Right lobe of liver (tissue), 6 donors: ENCODE measurements around the gene FSHR. TPM values are rescaled to one million over a fixed set of nuclear protein-coding genes. Genes with fewer than 3 reads are reported as not detected.

Source experiments
- ATAC-seq, 4 donors: fragments of 200-7000 bp; cut with Tn5 transposase; one replicate each; pipeline ENCODE4 v1.9.1; 2020; ENCODE audit warnings: mild to moderate bottlenecking in 4 of 4, moderate library complexity in 4 of 4
- DNase-seq, 3 donors: peaks; one replicate each; pipeline ENCODE4 v3.0.0-alpha.2; 2020
- H3K27ac ChIP-seq, 3 donors: fragments of 200-600 bp; one replicate each; pipeline ENCODE4 v1.8.0; 2022
- H3K27me3 ChIP-seq, 2 donors: fragments of 200-600 bp; one replicate each; pipeline ENCODE4 v1.8.0; 2022
- H3K36me3 ChIP-seq, 4 donors: fragments of 200-600 bp; sonication (generic) in 1 of 4; one replicate each; pipeline versions ENCODE4 v1.5.1 to v1.8.0; 2017 to 2022; ENCODE audit warnings: control low read depth in 1 of 4
- H3K4me1 ChIP-seq, 4 donors: fragments of 200-600 bp; sonication (generic) in 1 of 4; one replicate each; pipeline versions ENCODE4 v1.5.1 to v1.8.0; 2017 to 2022; ENCODE audit warnings: control low read depth in 1 of 4
- H3K4me3 ChIP-seq, 3 donors: fragments of 200-600 bp; one replicate each; pipeline ENCODE4 v1.8.0; 2022
- H3K9me3 ChIP-seq, 4 donors: fragments of 200-600 bp; sonication (generic) in 1 of 4; one replicate each; pipeline versions ENCODE4 v1.5.1 to v1.8.0; 2017 to 2022; ENCODE audit warnings: control low read depth in 1 of 4
- POLR2A ChIP-seq: fragments of 450-650 bp; IDR thresholded peaks from one replicate; pipeline ENCODE4 v1.6.1; 2017; ENCODE audit warnings: antibody characterized with exemption, mild to moderate bottlenecking
- WGBS: methylation state at CpG from one replicate; pipeline ENCODE4 v1.1.6; 2018; ENCODE audit warnings: low coverage, low lambda C conversion rate; ENCODE audit not compliant: insufficient coverage; ENCODE audit errors: missing lambda C conversion rate; 5-methylcytosine and 5-hydroxymethylcytosine counted together
- intact Hi-C, 2 donors: fragments of 100-400 bp; cut with DNase I; formaldehyde crosslinking; loops; one replicate each; pipeline versions ENCODE4 v1.11.2 to v1.14.1; 2022
- microRNA-seq, 2 donors: library from miRNA; unstranded; fragments of <30 nt; microRNA quantifications; one replicate each; pipeline ENCODE4, GENCODE V29; 2019 to 2020
- small RNA-seq, 2 experiments: library from RNA; depleted of rRNA; stranded (forward); fragments of <200 nt; gene quantifications; one replicate each; pipeline ENCODE3, GENCODE V24; 2016
- total RNA-seq, 6 experiments: library from RNA; depleted of rRNA in 2 of 6; stranded (reverse); fragments of >200 nt in 2 of 6; fragmentation: NEBNext Ultra II Directional in 3 of 6; extraction: Animal tissue kit (Norgen Biotek cat#: 25700) in 3 of 6; gene quantifications; one replicate each; pipeline versions ENCODE4 v1.1.0 to v1.2.4, GENCODE V29; 2016 to 2023
- TF ChIP-seq, protein P1 (sequence below), 4 donors: fragments of 200-600 bp in 3 of 4; fragments of 450-650 bp in 1 of 4; IDR thresholded peaks; one replicate each; pipeline versions ENCODE4 v1.5.1 to v1.8.0; 2016 to 2022; ENCODE audit warnings: antibody characterized with exemption in 4 of 4, mild to moderate bottlenecking in 2 of 4
- donor health status: DM: no; HTN: yes; CAD: no.
- donor health status: DM: no; HTN: no; CAD: no.
- donor health status: DM: no; HTN: no; CAD: no.
- donor health status: DM: no; HTN: yes; CAD: no.
- donor health status: DM: no; HTN: yes; CAD: no.

Gene FSHR
- total RNA-seq, 6 experiments from 2014 or later, result 0.06 TPM; not detected in 5

DNA sequence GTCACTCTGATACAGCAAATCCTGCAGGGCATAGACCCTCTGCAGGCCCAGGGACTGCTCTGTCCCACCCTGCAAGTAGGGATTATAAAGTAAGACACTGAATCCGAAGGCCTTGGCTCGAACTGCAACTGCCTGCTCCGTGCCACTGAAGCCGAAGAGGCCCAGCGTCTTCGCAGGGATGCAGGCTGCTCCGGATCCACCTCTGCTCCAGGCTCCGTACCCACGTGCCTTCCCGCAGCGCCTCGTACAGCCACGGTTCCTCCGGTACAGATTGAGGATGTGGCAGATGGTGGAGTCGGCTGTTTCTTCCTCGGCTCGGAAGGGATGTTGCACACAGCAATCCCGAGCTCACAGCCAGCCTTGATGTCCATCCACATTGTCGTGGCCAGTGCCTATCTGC is 238.4 kb downstream of the FSHR start:
- Histone ChIP-seq H3K4me3 (no peak overlapping the region), H3K27ac (no peak overlapping the region), H3K36me3 (no peaks in the 10 kb centered on the region), H3K9me3 (no peaks in the 10 kb centered on the region), H3K27me3 (no peaks in the 10 kb centered on the region), H3K4me1 (no peaks in the 10 kb centered on the region)
- TF ChIP-seq POLR2A, result no peak
- TF ChIP-seq, protein P1, sequence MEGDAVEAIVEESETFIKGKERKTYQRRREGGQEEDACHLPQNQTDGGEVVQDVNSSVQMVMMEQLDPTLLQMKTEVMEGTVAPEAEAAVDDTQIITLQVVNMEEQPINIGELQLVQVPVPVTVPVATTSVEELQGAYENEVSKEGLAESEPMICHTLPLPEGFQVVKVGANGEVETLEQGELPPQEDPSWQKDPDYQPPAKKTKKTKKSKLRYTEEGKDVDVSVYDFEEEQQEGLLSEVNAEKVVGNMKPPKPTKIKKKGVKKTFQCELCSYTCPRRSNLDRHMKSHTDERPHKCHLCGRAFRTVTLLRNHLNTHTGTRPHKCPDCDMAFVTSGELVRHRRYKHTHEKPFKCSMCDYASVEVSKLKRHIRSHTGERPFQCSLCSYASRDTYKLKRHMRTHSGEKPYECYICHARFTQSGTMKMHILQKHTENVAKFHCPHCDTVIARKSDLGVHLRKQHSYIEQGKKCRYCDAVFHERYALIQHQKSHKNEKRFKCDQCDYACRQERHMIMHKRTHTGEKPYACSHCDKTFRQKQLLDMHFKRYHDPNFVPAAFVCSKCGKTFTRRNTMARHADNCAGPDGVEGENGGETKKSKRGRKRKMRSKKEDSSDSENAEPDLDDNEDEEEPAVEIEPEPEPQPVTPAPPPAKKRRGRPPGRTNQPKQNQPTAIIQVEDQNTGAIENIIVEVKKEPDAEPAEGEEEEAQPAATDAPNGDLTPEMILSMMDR (IDR thresholded peaks at IDR 0.05), result no peak
- intact Hi-C loops, result no loop called here
- DNase-seq (no peak), ATAC-seq (no peak)
- 60% methylated on average over 1 of the region's 19 CpGs for WGBS

DNA sequence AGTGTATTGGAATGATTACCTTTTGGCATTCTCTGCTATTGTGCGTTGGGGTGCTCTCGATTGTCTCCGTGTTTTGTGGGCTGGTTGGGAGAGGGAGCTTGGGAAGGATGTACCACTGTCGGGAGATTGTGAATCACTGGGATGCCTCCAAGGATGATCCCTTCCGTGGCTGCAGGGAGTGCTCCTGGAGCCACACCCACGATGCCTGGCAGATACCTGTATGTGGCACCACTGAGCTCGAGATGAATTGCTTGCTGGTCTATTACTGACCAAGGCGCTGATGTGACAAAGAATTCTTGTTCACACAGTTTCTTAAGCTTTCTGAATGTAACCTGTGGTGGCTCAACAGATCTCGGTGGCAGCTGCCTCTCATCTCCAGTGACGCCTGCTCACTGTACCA is 239.1 kb downstream of the FSHR start:
- no peak for DNase-seq
- no peaks in the 10 kb centered on the region for H3K36me3 ChIP-seq
- H3K27ac ChIP-seq, result no peak overlapping the region
- intact Hi-C loops, result no loop called here
- H3K27me3 ChIP-seq, result no peaks in the 10 kb centered on the region
- no peak for TF ChIP-seq POLR2A
- TF ChIP-seq, protein P1 (IDR thresholded peaks at IDR 0.05), result no peak
- WGBS, result 67% methylated on average over 6 of the region's 10 CpGs
- H3K4me1 ChIP-seq, result no peaks in the 10 kb centered on the region
- H3K9me3 ChIP-seq, result no peaks in the 10 kb centered on the region
- no peak overlapping the region for H3K4me3 ChIP-seq
- no peak for ATAC-seq

DNA sequence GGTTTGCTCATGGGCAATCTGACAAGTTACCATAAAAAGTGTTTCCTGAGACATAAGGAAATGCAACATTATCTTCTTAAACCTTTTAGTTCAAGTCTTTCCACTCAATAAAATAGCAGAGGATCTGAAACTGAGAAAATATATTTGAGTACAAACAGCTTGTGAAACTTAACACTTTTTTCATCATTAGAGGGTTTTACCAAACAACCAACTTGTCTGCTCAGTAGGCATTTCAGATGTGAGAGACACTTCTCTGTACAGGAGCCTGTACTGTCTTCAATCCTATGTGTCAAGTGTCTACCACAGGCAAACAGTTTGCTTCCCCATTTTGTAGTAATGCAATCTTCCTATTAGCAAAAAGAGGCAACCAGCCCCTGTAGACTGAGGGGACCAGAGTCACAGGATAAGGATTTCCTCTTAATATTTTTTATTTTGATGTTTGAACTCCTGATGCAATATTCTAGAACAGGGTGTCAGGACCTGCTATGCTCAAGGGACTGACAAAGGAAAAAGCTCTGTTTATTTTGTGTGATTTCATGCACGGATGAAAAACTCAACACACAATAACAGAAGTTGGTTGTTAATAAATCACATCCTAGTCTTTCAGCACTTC is 239.7 kb downstream of the FSHR start:
- intact Hi-C loops, result no loop called here
- TF ChIP-seq, protein P1 (IDR thresholded peaks at IDR 0.05), result no peak
- no peak for TF ChIP-seq POLR2A
- Histone ChIP-seq H3K27ac (no peak overlapping the region), H3K4me1 (no peaks in the 10 kb centered on the region), H3K9me3 (no peaks in the 10 kb centered on the region), H3K27me3 (no peaks in the 10 kb centered on the region), H3K36me3 (no peaks in the 10 kb centered on the region), H3K4me3 (no peak overlapping the region)
- no peak for DNase-seq
- no peak for ATAC-seq
- 5% methylated on average over 1 of the region's 1 CpG for WGBS

Small RNA genes within 50 kb of the gene (microRNA-seq; reads per million reads assigned to microRNA genes)
- 0 to 0.64 reads per million in 2 donors for gene MIR548BA

Small RNA genes within 50 kb of the gene (small RNA-seq; reads per million reads assigned to genes)
- 0 reads per million in 2 experiments for gene MIR548BA
